ENCODE measurements around the gene RNH1.
"Not testable (repeated sequence)": the region's sequence is repeated elsewhere in the genome, so short reads cannot be mapped to it uniquely, and the experiment has no call there.

Gene RNH1

GRCh38 chr11:473962-474785 lies 32.9 kb downstream of the RNH1 start:
- DNase-seq = no peak

GRCh38 chr11:473415-473814 lies 33.6 kb downstream of the RNH1 start:
- DNase-seq = no peak

- no peak for DNase-seq
Measured at GRCh38 chr11:472816-473215, 34.2 kb downstream of the RNH1 start.

- DNase-seq = no peak
Measured at GRCh38 chr11:472272-472671, 34.8 kb downstream of the RNH1 start.

- no peak for DNase-seq
Measured at GRCh38 chr11:471468-472145, 35.4 kb downstream of the RNH1 start.

- no peak for DNase-seq
Measured at GRCh38 chr11:469684-470560, 37.1 kb downstream of the RNH1 start.

- DNase-seq = not testable (repeated sequence)
Measured at GRCh38 chr11:469026-469683, 37.9 kb downstream of the RNH1 start.

GRCh38 chr11:468493-468892 lies 38.5 kb downstream of the RNH1 start:
- DNase-seq = no peak

GRCh38 chr11:468036-468435 lies 39.0 kb downstream of the RNH1 start:
- DNase-seq = no peak

- DNase-seq = no peak
Measured at GRCh38 chr11:465896-466530, 41.0 kb downstream of the RNH1 start.

- DNase-seq = no peak
Measured at GRCh38 chr11:464316-464715, 42.7 kb downstream of the RNH1 start.

GRCh38 chr11:462107-462890 lies 44.7 kb downstream of the RNH1 start:
- DNase-seq = no peak

- DNase-seq = no peak
Measured at GRCh38 chr11:461626-462025, 45.4 kb downstream of the RNH1 start.

GRCh38 chr11:460331-461199 lies 46.5 kb downstream of the RNH1 start:
- DNase-seq = no peak

GRCh38 chr11:459511-460220 lies 47.4 kb downstream of the RNH1 start:
- no peak for DNase-seq

GRCh38 chr11:457111-457760 lies 49.8 kb downstream of the RNH1 start:
- DNase-seq = no peak

GRCh38 chr11:456533-456932 lies 50.5 kb downstream of the RNH1 start:
- DNase-seq = no peak

GRCh38 chr11:455566-456147 lies 51.4 kb downstream of the RNH1 start:
- DNase-seq = no peak
